CD4-positive, alpha-beta T cell treated with Interleukin-2 at 100 ng/mL for 4 hours (primary cell): ENCODE measurements around the gene LRGUK.

Experiments used
- DNase-seq: peaks from one replicate; pipeline ENCODE4 v3.0.0-alpha.2; 2020; ENCODE audit warnings: low spot score

Gene LRGUK

GRCh38 chr7:134126146-134126545 is 994 bp upstream of the LRGUK start:
- DNase-seq, result no peak

- DNase-seq, result no peak
These were observed 559 bp upstream of the LRGUK start for GRCh38 chr7:134126596-134126965.

- no peak for DNase-seq
These were observed 1.7 kb downstream of the LRGUK start for GRCh38 chr7:134128829-134129228.

DNA sequence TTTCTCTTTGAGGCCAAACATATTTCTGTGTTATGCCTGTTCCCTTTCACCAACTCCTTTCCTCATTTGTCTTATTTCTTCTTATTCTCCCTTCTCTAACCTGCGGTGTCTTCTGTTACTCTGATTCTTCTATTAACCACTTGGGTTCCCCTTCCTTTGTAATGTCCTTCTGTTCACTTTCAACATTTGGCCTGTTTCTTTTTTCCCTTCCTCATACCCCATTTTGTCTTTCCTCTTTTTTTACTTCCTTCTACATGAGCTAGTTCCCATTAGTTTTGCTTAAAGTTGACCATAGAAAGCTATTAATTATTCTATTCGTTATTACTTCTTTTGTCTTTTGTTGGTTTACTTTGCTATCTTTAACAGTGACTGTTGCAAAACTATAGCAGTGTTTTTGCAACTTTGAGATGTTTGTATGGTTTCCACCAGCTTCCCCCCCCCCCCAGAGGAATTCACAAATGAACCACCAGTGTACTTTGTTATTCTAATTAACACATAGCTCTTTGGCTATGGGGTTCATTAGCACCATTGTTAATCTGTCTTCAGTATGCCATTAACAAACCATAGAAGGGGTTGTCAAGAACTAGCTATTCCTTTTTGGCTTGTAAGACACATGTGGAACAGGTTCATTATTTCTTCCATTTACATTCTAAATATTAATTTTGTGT is 2.9 kb downstream of the LRGUK start:
- no peak for DNase-seq

- no peak for DNase-seq
These were observed 6.9 kb downstream of the LRGUK start for GRCh38 chr7:134134004-134134403.

DNA sequence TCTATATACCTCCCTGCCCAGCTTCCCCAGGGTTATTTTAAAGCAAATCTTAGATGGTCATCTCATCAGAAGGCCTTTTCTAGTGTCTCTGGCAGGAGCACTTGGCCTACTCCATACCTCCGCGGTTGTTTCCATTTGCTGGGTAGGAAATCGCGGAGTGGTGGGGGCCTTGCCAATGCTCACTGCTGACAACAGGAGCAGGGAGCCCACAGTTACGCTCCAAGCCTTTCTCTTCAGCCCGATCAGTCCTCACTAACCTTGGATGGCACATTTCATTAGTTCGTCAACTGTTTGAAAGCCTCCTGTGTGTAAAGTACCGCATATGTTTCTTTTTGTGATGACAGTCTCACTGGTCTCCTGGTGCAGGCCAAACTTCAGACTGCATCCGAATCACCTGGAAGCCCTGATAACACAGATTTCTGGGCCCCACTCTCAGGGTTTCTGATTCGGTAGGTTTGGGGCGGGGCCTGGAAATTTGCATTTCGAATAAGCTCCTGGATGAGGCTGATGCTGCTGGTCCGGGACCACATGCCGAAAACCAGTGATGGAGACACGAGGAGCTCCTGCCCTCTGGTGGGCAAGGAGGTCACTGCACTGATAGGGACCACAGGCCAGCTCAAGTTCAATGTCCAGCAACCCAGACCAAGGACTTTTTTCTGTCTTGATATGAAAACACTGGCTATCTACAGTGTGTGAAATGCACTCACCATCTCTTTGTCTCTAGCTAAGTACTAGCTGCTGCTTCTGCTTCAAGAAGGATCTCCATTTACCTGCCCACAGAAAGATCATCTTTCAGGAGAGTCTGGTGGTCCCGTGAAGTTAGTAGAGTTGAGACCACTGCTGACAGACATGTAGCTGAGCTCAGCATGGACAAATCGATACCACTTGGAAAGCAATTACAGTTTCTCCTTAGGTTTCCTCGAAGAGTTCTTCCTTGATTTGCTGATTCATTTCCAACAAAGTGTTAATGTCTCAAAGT is 14.0 kb downstream of the LRGUK start:
- DNase-seq, result peak; percentile 41

GRCh38 chr7:134141868-134142264 is 14.7 kb downstream of the LRGUK start:
- DNase-seq, result no peak

- DNase-seq, result no peak
These were observed 26.5 kb downstream of the LRGUK start for GRCh38 chr7:134153493-134154136.

GRCh38 chr7:134154581-134155130 is 27.5 kb downstream of the LRGUK start:
- no peak for DNase-seq

DNA sequence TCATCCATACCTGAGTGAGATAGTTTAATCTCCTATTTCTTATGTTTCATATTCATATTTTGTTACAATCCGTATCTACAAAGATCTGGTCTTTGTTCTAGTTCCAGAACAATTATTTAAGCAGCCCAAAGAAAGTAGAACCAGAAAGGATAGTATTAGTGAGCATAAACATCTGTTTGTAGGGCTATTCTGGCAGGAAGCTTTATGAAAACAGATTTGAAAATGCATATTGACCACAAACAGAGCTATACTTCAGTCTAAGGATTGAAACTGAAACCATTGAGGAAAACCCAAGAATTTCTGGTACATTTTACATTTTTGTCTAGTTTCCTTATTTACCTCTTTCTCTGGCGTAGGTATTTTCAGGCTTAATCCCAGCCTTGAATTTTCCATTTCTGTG is 28.1 kb downstream of the LRGUK start:
- no peak for DNase-seq

- DNase-seq, result no peak
These were observed 28.7 kb downstream of the LRGUK start for GRCh38 chr7:134155871-134156270.

DNA sequence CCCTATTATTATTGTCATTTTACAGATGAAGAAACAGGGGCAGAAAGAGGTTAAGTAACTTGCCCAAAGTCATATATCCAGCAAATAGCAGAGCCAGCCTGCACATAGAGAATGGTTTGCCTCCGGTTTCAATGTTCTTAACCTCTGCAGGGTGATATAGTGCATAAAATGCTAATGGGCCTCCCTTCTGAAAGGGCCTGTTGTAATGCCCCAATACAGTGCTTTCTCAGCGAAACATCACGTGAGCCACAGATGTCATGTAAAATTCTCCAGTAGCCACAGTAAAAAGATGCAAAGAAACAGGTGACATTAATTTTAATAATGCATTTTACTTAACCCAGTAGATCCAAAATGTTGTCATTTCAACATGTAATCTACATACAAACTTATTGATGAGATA is 38.1 kb downstream of the LRGUK start:
- DNase-seq, result no peak

GRCh38 chr7:134167250-134167649 is 40.1 kb downstream of the LRGUK start:
- DNase-seq, result no peak

DNA sequence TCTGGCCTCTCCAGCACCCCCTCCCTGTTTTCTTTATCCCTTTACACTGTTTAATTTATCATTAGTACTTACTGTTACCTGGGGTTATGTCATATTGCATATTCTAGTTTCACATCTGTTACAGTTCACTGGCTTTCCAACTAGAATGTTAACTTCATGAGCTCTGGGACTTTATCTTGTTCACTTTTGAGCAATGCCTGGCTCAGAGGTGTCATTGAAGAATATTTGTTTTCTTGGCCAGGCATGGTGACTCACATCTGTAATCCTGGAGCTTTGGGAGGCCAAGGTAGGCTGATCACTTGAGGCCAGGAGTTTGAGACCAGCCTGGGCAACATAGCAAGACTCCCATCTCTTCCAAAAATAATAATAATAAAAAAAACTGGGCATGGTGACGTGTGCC is 40.7 kb downstream of the LRGUK start:
- DNase-seq, result no peak

GRCh38 chr7:134174795-134175261 is 47.7 kb downstream of the LRGUK start:
- DNase-seq, result peak; percentile 8

DNA sequence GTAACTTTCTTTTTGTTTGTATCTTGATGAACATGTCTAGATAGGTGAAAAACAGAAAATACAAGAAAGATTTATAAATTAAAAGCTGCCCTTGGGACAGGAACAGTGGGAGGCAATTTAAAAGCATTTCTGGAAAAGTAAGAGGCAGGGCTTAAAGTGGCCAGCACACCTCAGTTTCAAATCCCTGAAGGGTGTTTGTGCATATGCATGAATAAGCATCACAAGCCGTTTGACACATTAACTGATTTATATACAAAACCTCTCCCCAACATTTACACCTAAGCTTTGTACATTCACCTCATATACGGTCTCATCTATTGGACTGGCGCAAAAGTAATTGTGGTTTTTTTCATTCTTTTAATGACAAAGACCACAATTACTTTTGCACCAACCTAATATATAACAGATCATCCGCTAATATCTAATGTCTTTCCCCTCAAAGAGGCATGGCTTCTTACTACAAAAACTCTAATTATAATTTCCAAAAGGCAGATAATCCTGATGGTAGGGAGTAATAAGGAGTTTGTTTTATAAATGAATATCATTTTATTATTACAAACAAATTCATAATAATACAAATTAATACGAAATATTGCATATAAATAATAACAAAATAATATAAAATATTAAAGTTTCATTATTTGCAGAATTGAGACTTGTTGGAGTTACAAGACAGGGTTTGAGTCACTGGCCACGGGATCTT is 48.3 kb downstream of the LRGUK start:
- DNase-seq, result no peak

- no peak for DNase-seq
These were observed 48.9 kb downstream of the LRGUK start for GRCh38 chr7:134176037-134176350.

DNA sequence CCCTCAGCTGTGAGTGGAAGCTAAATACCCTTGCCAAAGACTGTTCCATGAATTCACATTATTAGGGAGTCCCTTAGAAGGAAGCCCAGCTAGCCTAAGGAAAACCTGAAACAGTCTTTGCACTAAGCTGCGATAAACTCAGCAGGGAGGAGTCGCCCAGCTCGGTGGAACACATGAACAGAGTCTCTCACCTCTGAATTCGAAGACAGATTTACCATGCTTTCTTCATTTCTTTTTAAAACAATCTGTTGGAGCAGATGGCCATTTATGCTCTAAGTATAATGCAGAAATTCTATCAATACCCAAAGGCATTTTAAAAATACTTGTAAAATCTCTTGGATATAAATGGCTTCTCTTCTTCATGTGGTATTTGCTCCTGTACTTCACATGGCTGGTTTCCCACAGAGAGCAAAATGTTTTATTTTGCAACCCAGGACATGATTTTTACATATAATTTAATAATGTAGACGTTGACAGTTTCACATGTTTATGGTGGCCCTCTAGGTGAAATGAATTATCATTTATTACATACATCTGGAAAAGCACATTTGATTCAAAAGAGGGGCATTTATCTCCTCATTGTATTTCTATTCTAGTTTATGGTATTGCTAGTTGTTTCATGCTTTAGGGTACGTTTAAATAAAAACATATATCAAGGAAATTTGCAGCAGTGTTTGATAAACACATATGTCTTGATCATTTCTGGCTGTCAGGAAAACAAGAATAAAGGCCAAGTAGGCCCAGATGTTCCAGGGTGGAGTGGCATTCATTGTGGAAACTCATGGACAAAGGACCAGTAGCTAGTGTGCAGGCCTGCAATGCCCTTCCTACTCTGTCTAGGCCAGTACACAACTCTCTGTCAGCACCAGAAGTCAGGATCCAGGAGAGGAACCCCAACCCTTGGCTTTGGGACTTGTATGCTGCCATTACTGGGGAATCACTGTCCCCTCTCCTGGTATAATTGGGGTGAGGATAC is 52.2 kb downstream of the LRGUK start:
- DNase-seq, result no peak

GRCh38 chr7:134180376-134180775 is 53.2 kb downstream of the LRGUK start:
- DNase-seq, result no peak

GRCh38 chr7:134182078-134182477 is 54.9 kb downstream of the LRGUK start:
- no peak for DNase-seq

- no peak for DNase-seq
These were observed 57.6 kb downstream of the LRGUK start for GRCh38 chr7:134184767-134185166.
